Thyroid gland (tissue), 4 donors: Measurements from ENCODE around the gene IFT88.

ENCODE experiments used
- CTCF ChIP-seq, 6 experiments: fragments of 200-600 bp in 3 of 6; fragments of 450-650 bp in 3 of 6; sonication (generic) in 3 of 6; IDR thresholded peaks; one replicate each; pipeline ENCODE4 v1.5.1; 2016 to 2019; ENCODE audit warnings: antibody characterized with exemption in 6 of 6, mild to moderate bottlenecking in 2 of 6, inconsistent platforms in 1 of 6, moderate library complexity in 1 of 6
- POLR2A ChIP-seq, 2 donors: fragments of 450-650 bp; IDR thresholded peaks; one replicate each; pipeline ENCODE4 v1.6.1; 2017; ENCODE audit warnings: antibody characterized with exemption in 2 of 2, mild to moderate bottlenecking in 2 of 2, moderate library complexity in 1 of 2

DNA sequence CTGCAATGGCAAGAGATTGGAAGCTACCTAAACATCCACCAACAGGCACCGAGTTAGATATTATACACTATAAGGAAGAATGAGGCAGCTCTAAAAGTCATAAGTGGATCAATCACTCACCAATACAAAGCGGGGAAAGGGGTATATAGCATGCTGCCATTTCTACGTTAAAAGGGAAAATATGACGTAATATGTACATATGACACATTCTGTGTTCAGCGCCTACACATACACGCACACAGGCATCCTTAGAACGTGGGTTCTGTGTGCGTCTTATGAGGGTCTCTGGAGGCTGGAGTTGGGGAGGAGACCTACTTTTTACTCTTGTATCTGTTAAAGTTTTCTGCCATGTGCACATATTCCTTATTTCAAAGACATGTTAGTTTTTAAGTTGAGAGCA is 142.4 kb downstream of the IFT88 start:
- TF ChIP-seq POLR2A (IDR thresholded peaks at IDR 0.05) (no peak), CTCF (IDR thresholded peaks at IDR 0.05) (no peak)
